ENCODE data around the gene ADARB1.

Gene ADARB1

GRCh38 chr21:45056296-45056904, 18.0 kb upstream of the ADARB1 start:
- no peak for DNase-seq

- no peak for DNase-seq
These were observed 17.3 kb upstream of the ADARB1 start for GRCh38 chr21:45056917-45057560.

GRCh38 chr21:45057886-45058285, 16.5 kb upstream of the ADARB1 start:
- no peak for DNase-seq

GRCh38 chr21:45059121-45059520, 15.3 kb upstream of the ADARB1 start:
- DNase-seq = no peak

- DNase-seq = no peak
These were observed 14.3 kb upstream of the ADARB1 start for GRCh38 chr21:45060089-45060488.

GRCh38 chr21:45060675-45061311, 13.6 kb upstream of the ADARB1 start:
- no peak for DNase-seq

GRCh38 chr21:45064091-45064490, 10.3 kb upstream of the ADARB1 start:
- no peak for DNase-seq

GRCh38 chr21:45064618-45065399, 9.6 kb upstream of the ADARB1 start:
- no peak for DNase-seq

- DNase-seq = no peak
These were observed 6.7 kb upstream of the ADARB1 start for GRCh38 chr21:45067462-45068285.

GRCh38 chr21:45069085-45069484, 5.3 kb upstream of the ADARB1 start:
- DNase-seq = no peak

- DNase-seq = no peak
These were observed 4.7 kb upstream of the ADARB1 start for GRCh38 chr21:45069711-45070110.

GRCh38 chr21:45071078-45071873, 3.1 kb upstream of the ADARB1 start:
- DNase-seq = no peak

GRCh38 chr21:45071874-45072737, 2.3 kb upstream of the ADARB1 start:
- DNase-seq = no peak

GRCh38 chr21:45072738-45073300, 1.6 kb upstream of the ADARB1 start:
- DNase-seq = no peak

GRCh38 chr21:45073301-45074047, 906 bp upstream of the ADARB1 start:
- DNase-seq = no peak

GRCh38 chr21:45074818-45075595, 627 bp downstream of the ADARB1 start:
- DNase-seq = peak; percentile 18

GRCh38 chr21:45075596-45076244, 1.3 kb downstream of the ADARB1 start:
- DNase-seq = no peak

- DNase-seq = no peak
These were observed 1.9 kb downstream of the ADARB1 start for GRCh38 chr21:45076245-45076711.

Measured in stimulated activated naive CD4-positive, alpha-beta T cell treated with Interleukin-2 at 50 U/mL for 16 hours (primary cell).